WTC11 (cell line): ENCODE measurements around the gene ACP4.
"Not testable (repeated sequence)": the region's sequence is repeated elsewhere in the genome, so short reads cannot be mapped to it uniquely, and the experiment has no call there.

Experiments
- CREM ChIP-seq: sonication (generic); formaldehyde crosslinking; IDR thresholded peaks from 2 replicates; pipeline ENCODE4 v1.8.1; 2022; ENCODE audit warnings: mild to moderate bottlenecking, missing genetic modification reagents, moderate library complexity
- CTCF ChIP-seq: fragments of 200-600 bp; IDR thresholded peaks from 2 replicates; pipeline ENCODE4 v1.8.0; 2022; ENCODE audit warnings: antibody characterized with exemption
- ZNF512 ChIP-seq: sonication (generic); formaldehyde crosslinking; IDR thresholded peaks from 2 replicates; pipeline ENCODE4 v1.8.1; 2022; ENCODE audit warnings: missing genetic modification reagents, borderline replicate concordance

GRCh38 chr19:50756244-50756643 lies 34.0 kb upstream of the ACP4 start:
- not testable (repeated sequence) for TF ChIP-seq CTCF; ZNF512 (CRISPR knock-in tag); CREM (CRISPR knock-in tag)
